K562 (cell line): ENCODE results near the gene NEURL1B.

Experiments used
- CTCF ChIP-seq, 3 experiments: IDR thresholded peaks in 2 of 3; conservative IDR thresholded peaks in 1 of 3; 2 replicates each; pipeline ENCODE4 v1.5.1; 2011 to 2012; ENCODE audit warnings: low read length in 3 of 3, mild to moderate bottlenecking in 3 of 3, control low read depth in 2 of 3, improper control_type of control experiment in 1 of 3, inconsistent platforms in 1 of 3, low read depth in 1 of 3, mixed read lengths in 1 of 3, moderate library complexity in 1 of 3; ENCODE audit not compliant: insufficient read depth in 2 of 3
- FUS ChIP-seq: fragments of 200-400 bp; formaldehyde crosslinking; optimal IDR thresholded peaks from 2 replicates; pipeline ENCODE3; 2017; ENCODE audit warnings: low read depth, low read length
- MYC ChIP-seq, 2 experiments: fragments of 250-450 bp in 1 of 2; sonication (Bioruptor Pico) in 1 of 2; IDR thresholded peaks; 2 replicates each; pipeline versions ENCODE4 v1.5.1 to v1.6.1; 2012 to 2021; ENCODE audit warnings: low read depth in 2 of 2, borderline replicate concordance in 1 of 2, improper control_type of control experiment in 1 of 2, low read length in 1 of 2, mild to moderate bottlenecking in 1 of 2, moderate library complexity in 1 of 2
- POLR2A ChIP-seq: fragments of 450-650 bp; conservative IDR thresholded peaks from 2 replicates; pipeline ENCODE4 v1.6.1; 2016
- RFX5 ChIP-seq: IDR thresholded peaks from 2 replicates; pipeline ENCODE4 v1.6.1; 2011; ENCODE audit warnings: low read depth, mild to moderate bottlenecking, improper control_type of control experiment, low read length
- SIRT6 ChIP-seq: IDR thresholded peaks from one replicate; pipeline ENCODE4 v1.6.1; 2012; ENCODE audit warnings: low read depth, mild to moderate bottlenecking, control low read depth, inconsistent platforms, low read length, moderate library complexity
- ZNF778 ChIP-seq: fragments of 450-650 bp; formaldehyde crosslinking; IDR thresholded peaks from 2 replicates; pipeline ENCODE4 v1.4.0; 2020; ENCODE audit warnings: mild to moderate bottlenecking, moderate library complexity
- TF ChIP-seq, protein P1 (sequence below): fragments of 150-350 bp; IDR thresholded peaks from 2 replicates; pipeline ENCODE4 v1.6.1; 2014; ENCODE audit warnings: low read depth, mild to moderate bottlenecking, low read length, borderline replicate concordance

- TF ChIP-seq FUS, result no peak
- no peak for TF ChIP-seq RFX5
- TF ChIP-seq, protein P1, sequence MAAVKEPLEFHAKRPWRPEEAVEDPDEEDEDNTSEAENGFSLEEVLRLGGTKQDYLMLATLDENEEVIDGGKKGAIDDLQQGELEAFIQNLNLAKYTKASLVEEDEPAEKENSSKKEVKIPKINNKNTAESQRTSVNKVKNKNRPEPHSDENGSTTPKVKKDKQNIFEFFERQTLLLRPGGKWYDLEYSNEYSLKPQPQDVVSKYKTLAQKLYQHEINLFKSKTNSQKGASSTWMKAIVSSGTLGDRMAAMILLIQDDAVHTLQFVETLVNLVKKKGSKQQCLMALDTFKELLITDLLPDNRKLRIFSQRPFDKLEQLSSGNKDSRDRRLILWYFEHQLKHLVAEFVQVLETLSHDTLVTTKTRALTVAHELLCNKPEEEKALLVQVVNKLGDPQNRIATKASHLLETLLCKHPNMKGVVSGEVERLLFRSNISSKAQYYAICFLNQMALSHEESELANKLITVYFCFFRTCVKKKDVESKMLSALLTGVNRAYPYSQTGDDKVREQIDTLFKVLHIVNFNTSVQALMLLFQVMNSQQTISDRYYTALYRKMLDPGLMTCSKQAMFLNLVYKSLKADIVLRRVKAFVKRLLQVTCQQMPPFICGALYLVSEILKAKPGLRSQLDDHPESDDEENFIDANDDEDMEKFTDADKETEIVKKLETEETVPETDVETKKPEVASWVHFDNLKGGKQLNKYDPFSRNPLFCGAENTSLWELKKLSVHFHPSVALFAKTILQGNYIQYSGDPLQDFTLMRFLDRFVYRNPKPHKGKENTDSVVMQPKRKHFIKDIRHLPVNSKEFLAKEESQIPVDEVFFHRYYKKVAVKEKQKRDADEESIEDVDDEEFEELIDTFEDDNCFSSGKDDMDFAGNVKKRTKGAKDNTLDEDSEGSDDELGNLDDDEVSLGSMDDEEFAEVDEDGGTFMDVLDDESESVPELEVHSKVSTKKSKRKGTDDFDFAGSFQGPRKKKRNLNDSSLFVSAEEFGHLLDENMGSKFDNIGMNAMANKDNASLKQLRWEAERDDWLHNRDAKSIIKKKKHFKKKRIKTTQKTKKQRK, result no peak
- no peak for TF ChIP-seq MYC (IDR thresholded peaks at IDR 0.05; ENCODE audit: low read depth, low read length)
- no peak for TF ChIP-seq MYC (CRISPR knock-in tag; IDR thresholded peaks at IDR 0.05; ENCODE audit: borderline replicate concordance, low read depth)
- TF ChIP-seq SIRT6, result no peak
- TF ChIP-seq ZNF778 (CRISPR knock-in tag), result no peak
- TF ChIP-seq POLR2A, result no peak
- no peak for TF ChIP-seq CTCF (IDR thresholded peaks at IDR 0.05 in 2 of 3, conservative IDR thresholded peaks at IDR 0.05 in 1 of 3; ENCODE audit: insufficient read depth in 2 of 3, low read depth in 1 of 3, low read length in 3 of 3)
Observed at GRCh38 chr5:172725785-172726184, 84.7 kb downstream of the NEURL1B start.
